WTC11 (cell line): Measurements from ENCODE around the gene MARK3.

Experiments
- AFF4 ChIP-seq: sonication (generic); formaldehyde crosslinking; IDR thresholded peaks from 2 replicates; pipeline ENCODE4 v1.8.1; 2023; ENCODE audit warnings: mild to moderate bottlenecking, missing genetic modification reagents, borderline replicate concordance
- CDX4 ChIP-seq: fragments of 250-450 bp; sonication (Bioruptor Pico); IDR thresholded peaks from 2 replicates; pipeline ENCODE4 v1.9.0; 2021; ENCODE audit warnings: moderate library complexity, mild to moderate bottlenecking, inconsistent platforms, borderline replicate concordance
- FOXP4 ChIP-seq: sonication (generic); formaldehyde crosslinking; IDR thresholded peaks from 2 replicates; pipeline ENCODE4 v1.8.0; 2022; ENCODE audit warnings: mild to moderate bottlenecking, missing genetic modification reagents
- SMAD4 ChIP-seq: sonication (generic); formaldehyde crosslinking; IDR thresholded peaks from 2 replicates; pipeline ENCODE4 v1.8.0; 2022; ENCODE audit warnings: mild to moderate bottlenecking, missing genetic modification reagents
- TF ChIP-seq, protein P1 (sequence below): sonication (generic); formaldehyde crosslinking; IDR thresholded peaks from 2 replicates; pipeline ENCODE4 v1.8.0; 2022; ENCODE audit warnings: mild to moderate bottlenecking, missing genetic modification reagents
- TF ChIP-seq, protein P2 (sequence below): fragments of 200-600 bp; IDR thresholded peaks from 2 replicates; pipeline ENCODE4 v1.8.0; 2022; ENCODE audit warnings: antibody characterized with exemption
- TF ChIP-seq, protein P3 (sequence below): fragments of 250-450 bp; sonication (Bioruptor Pico); IDR thresholded peaks from 2 replicates; pipeline ENCODE4 v1.9.0; 2021; ENCODE audit warnings: mild to moderate bottlenecking

DNA sequence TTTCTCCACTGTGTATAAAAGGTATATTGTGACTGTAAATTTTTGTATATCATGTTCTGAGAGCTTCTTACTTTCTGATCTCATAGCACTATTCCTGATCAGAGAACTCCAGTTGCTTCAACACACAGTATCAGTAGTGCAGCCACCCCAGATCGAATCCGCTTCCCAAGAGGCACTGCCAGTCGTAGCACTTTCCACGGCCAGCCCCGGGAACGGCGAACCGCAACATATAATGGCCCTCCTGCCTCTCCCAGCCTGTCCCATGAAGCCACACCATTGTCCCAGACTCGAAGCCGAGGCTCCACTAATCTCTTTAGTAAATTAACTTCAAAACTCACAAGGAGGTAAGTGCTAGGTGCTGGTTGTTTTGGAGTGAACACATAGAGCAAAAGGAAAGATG lies 106.5 kb downstream of the MARK3 start:
- no peak for TF ChIP-seq FOXP4
- TF ChIP-seq SMAD4 (CRISPR knock-in tag) = no peak
- TF ChIP-seq CDX4 (CRISPR knock-in tag) = no peak
- TF ChIP-seq AFF4 = no peak
- TF ChIP-seq, protein P1, sequence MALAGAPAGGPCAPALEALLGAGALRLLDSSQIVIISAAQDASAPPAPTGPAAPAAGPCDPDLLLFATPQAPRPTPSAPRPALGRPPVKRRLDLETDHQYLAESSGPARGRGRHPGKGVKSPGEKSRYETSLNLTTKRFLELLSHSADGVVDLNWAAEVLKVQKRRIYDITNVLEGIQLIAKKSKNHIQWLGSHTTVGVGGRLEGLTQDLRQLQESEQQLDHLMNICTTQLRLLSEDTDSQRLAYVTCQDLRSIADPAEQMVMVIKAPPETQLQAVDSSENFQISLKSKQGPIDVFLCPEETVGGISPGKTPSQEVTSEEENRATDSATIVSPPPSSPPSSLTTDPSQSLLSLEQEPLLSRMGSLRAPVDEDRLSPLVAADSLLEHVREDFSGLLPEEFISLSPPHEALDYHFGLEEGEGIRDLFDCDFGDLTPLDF (CRISPR knock-in tag) = no peak
- TF ChIP-seq, protein P2, sequence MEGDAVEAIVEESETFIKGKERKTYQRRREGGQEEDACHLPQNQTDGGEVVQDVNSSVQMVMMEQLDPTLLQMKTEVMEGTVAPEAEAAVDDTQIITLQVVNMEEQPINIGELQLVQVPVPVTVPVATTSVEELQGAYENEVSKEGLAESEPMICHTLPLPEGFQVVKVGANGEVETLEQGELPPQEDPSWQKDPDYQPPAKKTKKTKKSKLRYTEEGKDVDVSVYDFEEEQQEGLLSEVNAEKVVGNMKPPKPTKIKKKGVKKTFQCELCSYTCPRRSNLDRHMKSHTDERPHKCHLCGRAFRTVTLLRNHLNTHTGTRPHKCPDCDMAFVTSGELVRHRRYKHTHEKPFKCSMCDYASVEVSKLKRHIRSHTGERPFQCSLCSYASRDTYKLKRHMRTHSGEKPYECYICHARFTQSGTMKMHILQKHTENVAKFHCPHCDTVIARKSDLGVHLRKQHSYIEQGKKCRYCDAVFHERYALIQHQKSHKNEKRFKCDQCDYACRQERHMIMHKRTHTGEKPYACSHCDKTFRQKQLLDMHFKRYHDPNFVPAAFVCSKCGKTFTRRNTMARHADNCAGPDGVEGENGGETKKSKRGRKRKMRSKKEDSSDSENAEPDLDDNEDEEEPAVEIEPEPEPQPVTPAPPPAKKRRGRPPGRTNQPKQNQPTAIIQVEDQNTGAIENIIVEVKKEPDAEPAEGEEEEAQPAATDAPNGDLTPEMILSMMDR = no peak
- TF ChIP-seq, protein P3, sequence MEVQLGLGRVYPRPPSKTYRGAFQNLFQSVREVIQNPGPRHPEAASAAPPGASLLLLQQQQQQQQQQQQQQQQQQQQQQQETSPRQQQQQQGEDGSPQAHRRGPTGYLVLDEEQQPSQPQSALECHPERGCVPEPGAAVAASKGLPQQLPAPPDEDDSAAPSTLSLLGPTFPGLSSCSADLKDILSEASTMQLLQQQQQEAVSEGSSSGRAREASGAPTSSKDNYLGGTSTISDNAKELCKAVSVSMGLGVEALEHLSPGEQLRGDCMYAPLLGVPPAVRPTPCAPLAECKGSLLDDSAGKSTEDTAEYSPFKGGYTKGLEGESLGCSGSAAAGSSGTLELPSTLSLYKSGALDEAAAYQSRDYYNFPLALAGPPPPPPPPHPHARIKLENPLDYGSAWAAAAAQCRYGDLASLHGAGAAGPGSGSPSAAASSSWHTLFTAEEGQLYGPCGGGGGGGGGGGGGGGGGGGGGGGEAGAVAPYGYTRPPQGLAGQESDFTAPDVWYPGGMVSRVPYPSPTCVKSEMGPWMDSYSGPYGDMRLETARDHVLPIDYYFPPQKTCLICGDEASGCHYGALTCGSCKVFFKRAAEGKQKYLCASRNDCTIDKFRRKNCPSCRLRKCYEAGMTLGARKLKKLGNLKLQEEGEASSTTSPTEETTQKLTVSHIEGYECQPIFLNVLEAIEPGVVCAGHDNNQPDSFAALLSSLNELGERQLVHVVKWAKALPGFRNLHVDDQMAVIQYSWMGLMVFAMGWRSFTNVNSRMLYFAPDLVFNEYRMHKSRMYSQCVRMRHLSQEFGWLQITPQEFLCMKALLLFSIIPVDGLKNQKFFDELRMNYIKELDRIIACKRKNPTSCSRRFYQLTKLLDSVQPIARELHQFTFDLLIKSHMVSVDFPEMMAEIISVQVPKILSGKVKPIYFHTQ (CRISPR knock-in tag) = no peak
